Endothelial cell of coronary artery (primary cell): ENCODE data around the gene ZIC4. TPM values are rescaled to one million over a fixed set of nuclear protein-coding genes. Genes with fewer than 3 reads are reported as not detected.

Source experiments
- total RNA-seq: library from RNA; depleted of rRNA; stranded (reverse); fragments of >200 nt; gene quantifications from 2 replicates; pipeline ENCODE4 v1.2.3, GENCODE V29; 2014

Gene ZIC4
- not detected in 2 replicates for total RNA-seq

GRCh38 chr3:147406028-147406931, at the start of gene ZIC4:
TSS of gene ZIC4 (minus strand) at chr3:147406543. CDS start at chr3:147402797, 3,746 bp downstream.

GRCh38 chr3:147409143-147410115, 3.1 kb upstream of the ZIC4 start, which contains the start of gene ZIC1:
TSS of gene ZIC1 (plus strand) at chr3:147409365. CDS start at chr3:147410113, 748 bp downstream.

Other genes starting within 250 kb of the ZIC4 start
- gene ZIC1, start 2.8 kb upstream of the ZIC4 start, total RNA-seq, result not detected in 2 replicates